ENCODE results near the gene PI4K2A. TPM values are rescaled to one million over a fixed set of nuclear protein-coding genes. Genes with fewer than 3 reads are reported as not detected.
A peak's percentile ranks its signal among the peaks of the same experiment; 100 is the strongest.

The PI4K2A gene
- total and polyA plus RNA-seq, 2 donors (not counting 1 experiment from before 2014, with no cell fraction given) = 26.6 to 30.7 TPM

DNA sequence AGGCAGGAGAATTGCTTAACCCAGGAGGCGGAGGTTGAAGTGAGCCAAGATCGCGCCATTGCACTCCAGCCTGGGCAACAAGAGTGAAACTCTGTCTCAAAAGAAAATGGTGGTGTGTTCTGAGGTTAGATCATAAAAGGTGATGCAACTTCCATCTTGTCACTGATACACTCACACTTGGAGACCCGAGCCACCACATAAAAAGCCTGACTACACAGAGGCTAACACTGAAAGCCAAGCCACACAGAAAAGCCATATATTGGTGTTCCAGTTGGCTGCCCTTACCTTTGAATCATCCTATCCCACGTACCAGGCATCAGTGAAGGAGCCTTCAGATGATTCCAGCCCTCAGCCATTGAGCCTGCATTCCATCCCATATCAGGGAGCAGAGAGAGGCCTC, 11.2 kb upstream of the PI4K2A start:
- Histone ChIP-seq H4K20me1 (ENCODE audit: control insufficient read depth, extremely low read depth, insufficient read depth, low read length) (no peaks in the 10 kb centered on the region), H3K79me2 (ENCODE audit: control insufficient read depth, insufficient read depth, low read length) (no peaks in the 10 kb centered on the region), H3K9me3 (ENCODE audit: control insufficient read depth, insufficient read depth, low read depth, low read length) (no peaks in the 10 kb centered on the region), H3K36me3 (ENCODE audit: control insufficient read depth, insufficient read depth, low read length) (no peaks in the 10 kb centered on the region), H3K9ac (ENCODE audit: insufficient read depth, low read length) (no peak overlapping the region), H3K4me1 (ENCODE audit: control insufficient read depth, extremely low read depth, insufficient read depth, low read length) (peaks cover 5% of the 10 kb centered on the region), H3K4me3 (replicated peaks in 1 of 4; ENCODE audit: control extremely low read depth in 1 of 4, insufficient read depth in 1 of 4, low read depth in 3 of 4, low read length in 4 of 4) (no peak overlapping the region), H3K27me3 (ENCODE audit: control insufficient read depth, insufficient read depth, low read length) (no peaks in the 10 kb centered on the region), H3K4me2 (ENCODE audit: extremely low read depth, insufficient read depth, low read length) (no peak overlapping the region), H2AFZ (ENCODE audit: low read length) (no peak overlapping the region), H3K27ac (ENCODE audit: insufficient read depth, low read length) (no peak overlapping the region)
- no peak for TF ChIP-seq EZH2 (IDR thresholded peaks at IDR 0.05; ENCODE audit: low read length, missing control alignments)
- TF ChIP-seq, protein P1, sequence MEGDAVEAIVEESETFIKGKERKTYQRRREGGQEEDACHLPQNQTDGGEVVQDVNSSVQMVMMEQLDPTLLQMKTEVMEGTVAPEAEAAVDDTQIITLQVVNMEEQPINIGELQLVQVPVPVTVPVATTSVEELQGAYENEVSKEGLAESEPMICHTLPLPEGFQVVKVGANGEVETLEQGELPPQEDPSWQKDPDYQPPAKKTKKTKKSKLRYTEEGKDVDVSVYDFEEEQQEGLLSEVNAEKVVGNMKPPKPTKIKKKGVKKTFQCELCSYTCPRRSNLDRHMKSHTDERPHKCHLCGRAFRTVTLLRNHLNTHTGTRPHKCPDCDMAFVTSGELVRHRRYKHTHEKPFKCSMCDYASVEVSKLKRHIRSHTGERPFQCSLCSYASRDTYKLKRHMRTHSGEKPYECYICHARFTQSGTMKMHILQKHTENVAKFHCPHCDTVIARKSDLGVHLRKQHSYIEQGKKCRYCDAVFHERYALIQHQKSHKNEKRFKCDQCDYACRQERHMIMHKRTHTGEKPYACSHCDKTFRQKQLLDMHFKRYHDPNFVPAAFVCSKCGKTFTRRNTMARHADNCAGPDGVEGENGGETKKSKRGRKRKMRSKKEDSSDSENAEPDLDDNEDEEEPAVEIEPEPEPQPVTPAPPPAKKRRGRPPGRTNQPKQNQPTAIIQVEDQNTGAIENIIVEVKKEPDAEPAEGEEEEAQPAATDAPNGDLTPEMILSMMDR (conservative IDR thresholded peaks at IDR 0.05 in 1 of 2, IDR thresholded peaks at IDR 0.05 in 1 of 2; ENCODE audit: low read depth in 1 of 2, low read length in 2 of 2) = no peak
- DNase-seq (ENCODE audit: low read depth in 2 of 2) = no peak

DNA sequence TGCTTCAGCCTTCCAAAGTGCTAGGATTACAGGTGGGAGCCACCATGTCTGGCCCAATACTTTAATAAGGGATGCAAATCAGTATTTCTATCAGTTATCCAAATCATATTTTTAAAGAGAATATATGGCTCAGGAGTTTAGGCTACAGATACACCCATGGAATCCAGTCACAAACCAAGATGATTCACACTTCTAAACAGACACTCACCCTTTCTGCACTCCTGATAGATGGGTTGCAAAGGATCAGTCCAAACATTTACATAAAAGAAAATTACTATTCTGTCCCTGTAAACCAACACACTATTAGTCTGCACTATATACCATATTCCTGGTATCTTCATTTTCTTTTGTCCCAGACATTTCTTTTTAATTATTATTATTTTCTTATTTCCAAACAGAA, 9.4 kb upstream of the PI4K2A start:
- Histone ChIP-seq H3K9ac (ENCODE audit: insufficient read depth, low read length) (no peak overlapping the region), H3K4me3 (replicated peaks in 1 of 4; ENCODE audit: control extremely low read depth in 1 of 4, insufficient read depth in 1 of 4, low read depth in 3 of 4, low read length in 4 of 4) (no peak overlapping the region), H3K27ac (ENCODE audit: insufficient read depth, low read length) (no peak overlapping the region), H3K36me3 (ENCODE audit: control insufficient read depth, insufficient read depth, low read length) (no peaks in the 10 kb centered on the region), H3K27me3 (ENCODE audit: control insufficient read depth, insufficient read depth, low read length) (no peaks in the 10 kb centered on the region), H3K79me2 (ENCODE audit: control insufficient read depth, insufficient read depth, low read length) (no peaks in the 10 kb centered on the region), H3K9me3 (ENCODE audit: control insufficient read depth, insufficient read depth, low read depth, low read length) (no peaks in the 10 kb centered on the region), H3K4me2 (ENCODE audit: extremely low read depth, insufficient read depth, low read length) (no peak overlapping the region), H2AFZ (ENCODE audit: low read length) (no peak overlapping the region), H4K20me1 (ENCODE audit: control insufficient read depth, extremely low read depth, insufficient read depth, low read length) (no peaks in the 10 kb centered on the region), H3K4me1 (ENCODE audit: control insufficient read depth, extremely low read depth, insufficient read depth, low read length) (peaks cover 5% of the 10 kb centered on the region)
- TF ChIP-seq EZH2 (IDR thresholded peaks at IDR 0.05; ENCODE audit: low read length, missing control alignments) = no peak
- TF ChIP-seq, protein P1 (conservative IDR thresholded peaks at IDR 0.05 in 1 of 2, IDR thresholded peaks at IDR 0.05 in 1 of 2; ENCODE audit: low read depth in 1 of 2, low read length in 2 of 2) = no peak
- DNase-seq (ENCODE audit: low read depth in 2 of 2) = peak; percentile 10 to 21

DNA sequence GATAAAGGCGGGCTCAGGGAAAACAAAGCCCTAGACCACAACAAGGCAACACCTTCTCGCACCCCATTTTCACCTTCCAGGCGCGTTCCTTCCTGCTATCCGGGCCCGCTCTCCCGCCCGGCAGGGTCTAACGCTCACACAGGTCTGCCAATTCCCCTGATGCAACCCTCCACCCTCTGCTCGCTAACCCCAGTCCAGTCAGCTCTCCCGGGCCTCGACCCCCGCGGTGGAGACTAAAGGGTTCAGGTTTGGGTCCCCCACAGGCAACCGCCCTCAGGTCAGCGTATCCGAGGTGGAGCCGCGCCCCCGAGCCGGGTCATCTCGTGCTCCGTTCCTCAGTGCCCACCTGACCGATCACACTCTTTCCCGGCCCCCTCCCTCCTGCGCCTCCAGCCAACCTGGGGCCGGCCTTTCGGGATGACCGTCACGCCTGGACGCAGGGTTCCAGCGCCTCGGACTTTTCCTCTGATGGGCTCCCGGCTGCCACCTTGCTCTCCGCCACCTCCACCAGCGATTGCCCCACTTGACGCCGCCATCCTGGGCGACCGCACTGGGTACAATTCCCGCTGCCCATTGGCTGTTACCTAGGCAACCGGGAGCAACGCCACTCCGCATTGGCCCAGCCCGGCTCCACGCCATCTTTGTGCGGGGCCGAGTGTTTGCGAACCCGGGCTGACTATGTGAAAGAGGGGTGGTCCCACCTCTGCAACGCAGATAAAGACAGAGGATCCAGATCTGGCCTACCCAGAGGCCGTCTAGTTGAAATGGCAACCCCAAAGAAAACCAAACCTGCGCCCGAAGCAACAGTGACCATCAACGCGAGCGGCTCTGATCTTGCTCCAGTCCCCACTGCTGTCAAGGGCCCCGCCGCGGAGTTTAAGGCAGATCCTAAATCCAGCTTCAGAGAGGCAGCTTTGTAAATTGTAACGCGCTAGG, 7.3 kb upstream of the PI4K2A start, which contains the start of gene MORN4:
TSS of gene MORN4 (minus strand) at position 552 of the 936 bp plus-strand sequence. CDS start 13,847 bp downstream, outside the sequence.
- H4K20me1 ChIP-seq (ENCODE audit: control insufficient read depth, extremely low read depth, insufficient read depth, low read length) = no peaks in the 10 kb centered on the region
- no peaks in the 10 kb centered on the region for H3K9me3 ChIP-seq (ENCODE audit: control insufficient read depth, insufficient read depth, low read depth, low read length)
- TF ChIP-seq, protein P1 (conservative IDR thresholded peaks at IDR 0.05 in 1 of 2, IDR thresholded peaks at IDR 0.05 in 1 of 2; ENCODE audit: low read depth in 1 of 2, low read length in 2 of 2) = no peak
- TF ChIP-seq EZH2 (IDR thresholded peaks at IDR 0.05; ENCODE audit: low read length, missing control alignments) = no peak
- H3K27me3 ChIP-seq (ENCODE audit: control insufficient read depth, insufficient read depth, low read length) = no peaks in the 10 kb centered on the region
- peak within 1 kb of the TSS; percentile 92 for H2AFZ ChIP-seq (ENCODE audit: low read length)
- H3K4me1 ChIP-seq (ENCODE audit: control insufficient read depth, extremely low read depth, insufficient read depth, low read length) = peaks cover 5% of the 10 kb centered on the region
- peak within 1 kb of the TSS; percentile 44 for H3K9ac ChIP-seq (ENCODE audit: insufficient read depth, low read length)
- H3K79me2 ChIP-seq (ENCODE audit: control insufficient read depth, insufficient read depth, low read length) = no peaks in the 10 kb centered on the region
- no peaks in the 10 kb centered on the region for H3K36me3 ChIP-seq (ENCODE audit: control insufficient read depth, insufficient read depth, low read length)
- peak within 1 kb of the TSS; percentile 97 for H3K4me2 ChIP-seq (ENCODE audit: extremely low read depth, insufficient read depth, low read length)
- H3K27ac ChIP-seq (ENCODE audit: insufficient read depth, low read length) = peak within 1 kb of the TSS; percentile 59
- DNase-seq (ENCODE audit: low read depth in 2 of 2) = peak; percentile 87 to 90
- H3K4me3 ChIP-seq (replicated peaks in 1 of 4; ENCODE audit: control extremely low read depth in 1 of 4, insufficient read depth in 1 of 4, low read depth in 3 of 4, low read length in 4 of 4) = peak within 1 kb of the TSS; percentile 78 to 95 (median 92)

Measured in fibroblast of lung (primary cell).